ENCODE results near the gene GCAT. TPM values are rescaled to one million over a fixed set of nuclear protein-coding genes. Genes with fewer than 3 reads are reported as not detected.
A peak's percentile ranks its signal among the peaks of the same experiment; 100 is the strongest.

Gene GCAT
- total and polyA plus RNA-seq, 3 donors from 2014 or later, result 21.4 to 40.6 (median 36.7) TPM

DNA sequence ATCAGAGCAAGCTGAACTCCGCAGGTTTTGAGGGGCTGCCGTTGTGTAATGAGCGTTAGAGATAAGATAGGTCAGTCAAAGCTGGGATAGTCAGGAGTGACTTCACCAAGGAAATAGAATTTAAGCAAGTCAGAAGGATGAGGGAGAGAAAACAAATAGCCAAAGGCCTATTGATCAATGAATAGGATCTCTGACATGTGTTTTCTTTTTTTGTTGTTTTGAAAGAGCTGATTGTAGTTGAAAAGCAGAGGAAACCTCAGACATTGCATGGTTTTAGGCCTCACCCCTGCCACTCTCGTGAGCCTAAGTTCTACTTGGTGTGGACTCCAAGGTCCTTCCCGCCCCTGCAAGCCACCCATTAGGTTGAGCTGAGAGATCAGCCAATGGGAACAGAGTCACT lies 44.7 kb downstream of the GCAT start:
- no peak for DNase-seq
- Histone ChIP-seq H3K27ac (no peak overlapping the region), H3K27me3 (no peaks in the 10 kb centered on the region), H3K36me3 (ENCODE audit: low read depth, missing control alignments) (no peaks in the 10 kb centered on the region), H3K4me1 (peaks cover 18% of the 10 kb centered on the region), H3K9me3 (no peaks in the 10 kb centered on the region), H3K4me3 (no peak overlapping the region)
- TF ChIP-seq, protein P1, sequence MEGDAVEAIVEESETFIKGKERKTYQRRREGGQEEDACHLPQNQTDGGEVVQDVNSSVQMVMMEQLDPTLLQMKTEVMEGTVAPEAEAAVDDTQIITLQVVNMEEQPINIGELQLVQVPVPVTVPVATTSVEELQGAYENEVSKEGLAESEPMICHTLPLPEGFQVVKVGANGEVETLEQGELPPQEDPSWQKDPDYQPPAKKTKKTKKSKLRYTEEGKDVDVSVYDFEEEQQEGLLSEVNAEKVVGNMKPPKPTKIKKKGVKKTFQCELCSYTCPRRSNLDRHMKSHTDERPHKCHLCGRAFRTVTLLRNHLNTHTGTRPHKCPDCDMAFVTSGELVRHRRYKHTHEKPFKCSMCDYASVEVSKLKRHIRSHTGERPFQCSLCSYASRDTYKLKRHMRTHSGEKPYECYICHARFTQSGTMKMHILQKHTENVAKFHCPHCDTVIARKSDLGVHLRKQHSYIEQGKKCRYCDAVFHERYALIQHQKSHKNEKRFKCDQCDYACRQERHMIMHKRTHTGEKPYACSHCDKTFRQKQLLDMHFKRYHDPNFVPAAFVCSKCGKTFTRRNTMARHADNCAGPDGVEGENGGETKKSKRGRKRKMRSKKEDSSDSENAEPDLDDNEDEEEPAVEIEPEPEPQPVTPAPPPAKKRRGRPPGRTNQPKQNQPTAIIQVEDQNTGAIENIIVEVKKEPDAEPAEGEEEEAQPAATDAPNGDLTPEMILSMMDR (IDR thresholded peaks at IDR 0.05), result no peak
- no peak for TF ChIP-seq POLR2A (IDR thresholded peaks at IDR 0.05)
- intact Hi-C loops (cut with DNase I; ENCODE audit: low total_unique reads), result no loop called here
- WGBS, 2 donors, result 73 to 86% methylated on average over 5 of the region's 5 CpGs

DNA sequence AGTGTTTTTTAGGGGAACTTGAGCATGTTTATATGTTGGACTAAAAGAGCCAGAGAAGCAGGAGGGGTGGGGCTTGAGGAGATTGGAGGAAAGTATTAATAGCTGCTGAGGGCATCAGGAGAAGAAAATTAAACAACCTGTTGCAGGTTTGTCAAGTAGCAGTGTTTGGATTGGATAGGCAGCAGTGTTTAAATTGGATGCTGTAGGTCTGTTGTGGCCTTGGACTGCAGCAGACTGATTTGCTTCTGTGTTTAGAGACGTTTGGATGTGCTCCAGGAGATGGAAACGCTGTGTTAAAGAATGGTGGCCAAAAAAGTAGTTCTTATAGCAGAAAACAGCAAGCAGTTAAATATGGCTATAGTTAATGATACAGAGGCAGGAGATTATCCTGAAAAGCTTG lies 47.2 kb downstream of the GCAT start:
- peak overlapping the region in 1 of 2 donors; percentile 5 for H3K27ac ChIP-seq

DNA sequence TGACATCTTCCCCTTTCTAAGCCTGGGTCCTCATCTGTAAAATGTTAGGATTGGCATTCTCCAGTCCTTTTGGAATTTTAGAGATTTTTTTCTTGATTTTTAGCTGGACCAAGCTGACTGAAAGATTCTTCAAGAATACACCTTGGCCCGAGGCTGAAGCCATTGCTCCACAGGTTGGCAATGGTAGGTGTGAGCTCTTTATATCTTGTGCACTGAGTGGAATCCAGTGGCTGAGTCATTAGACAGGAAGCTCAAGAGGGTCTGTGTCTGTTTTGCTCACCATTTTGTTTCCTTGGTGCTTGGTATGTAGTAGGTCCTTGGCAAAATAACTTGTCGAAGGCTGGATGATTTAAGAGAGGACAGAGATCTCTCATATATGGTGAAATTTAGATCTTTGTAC lies 47.7 kb downstream of the GCAT start:
- Histone ChIP-seq H3K27me3 (no peaks in the 10 kb centered on the region), H3K4me1 (peaks cover 5% of the 10 kb centered on the region), H3K27ac (peak overlapping the region in 1 of 2 donors; percentile 5), H3K9me3 (no peaks in the 10 kb centered on the region), H3K36me3 (ENCODE audit: low read depth, missing control alignments) (no peaks in the 10 kb centered on the region), H3K4me3 (no peak overlapping the region)
- TF ChIP-seq, protein P1 (IDR thresholded peaks at IDR 0.05), result no peak
- no peak for TF ChIP-seq POLR2A (IDR thresholded peaks at IDR 0.05)
- intact Hi-C loops (cut with DNase I; ENCODE audit: low total_unique reads), result no loop called here
- no peak for DNase-seq
- 92 to 98% methylated on average over 2 of the region's 2 CpGs for WGBS, 2 donors

More for the DNA sequence above, 47.2 kb downstream of the GCAT start:
- Histone ChIP-seq H3K9me3 (no peaks in the 10 kb centered on the region), H3K4me3 (no peak overlapping the region), H3K27me3 (no peaks in the 10 kb centered on the region), H3K36me3 (ENCODE audit: low read depth, missing control alignments) (no peaks in the 10 kb centered on the region), H3K4me1 (peaks cover 10% of the 10 kb centered on the region)
- TF ChIP-seq, protein P1 (IDR thresholded peaks at IDR 0.05), result no peak
- TF ChIP-seq POLR2A (IDR thresholded peaks at IDR 0.05), result no peak
- intact Hi-C loops (cut with DNase I; ENCODE audit: low total_unique reads), result no loop called here
- WGBS, 2 donors, result 27 to 41% methylated on average over 2 of the region's 2 CpGs
- DNase-seq, result no peak

DNA sequence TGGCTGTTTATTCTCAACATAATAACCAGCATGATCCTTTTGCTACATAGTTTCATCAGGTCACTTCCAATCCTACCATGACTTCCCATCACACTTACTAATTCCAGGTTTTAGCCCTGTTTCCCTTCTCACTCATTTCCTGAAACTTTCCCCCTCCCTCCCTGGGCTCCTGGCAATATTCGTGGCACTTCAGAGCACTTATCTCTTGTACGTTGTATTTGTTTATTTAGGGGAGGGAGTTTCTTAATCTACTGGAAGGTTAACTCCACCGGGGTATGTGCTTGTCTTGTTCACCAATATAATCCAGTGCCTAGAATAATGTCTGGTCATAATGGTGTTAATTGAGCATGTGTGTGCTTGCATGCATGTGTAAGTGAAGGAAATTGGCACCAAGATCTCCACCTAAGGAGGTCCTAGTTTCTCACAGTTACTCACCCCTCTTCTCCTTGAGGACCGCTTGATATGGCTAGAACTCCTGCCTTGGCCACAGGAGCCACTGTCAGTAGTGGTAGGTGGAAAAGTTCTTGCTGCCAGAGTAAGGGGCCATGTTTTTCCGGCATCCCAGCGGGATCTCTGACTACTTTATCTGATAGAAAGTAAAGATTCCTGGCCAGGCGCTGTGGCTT lies 53.2 kb downstream of the GCAT start:
- Histone ChIP-seq H3K36me3 (ENCODE audit: low read depth, missing control alignments) (no peaks in the 10 kb centered on the region), H3K9me3 (no peaks in the 10 kb centered on the region), H3K4me3 (no peak overlapping the region), H3K27me3 (no peaks in the 10 kb centered on the region), H3K27ac (no peak overlapping the region), H3K4me1 (peaks cover 14% of the 10 kb centered on the region)
- TF ChIP-seq, protein P1 (IDR thresholded peaks at IDR 0.05), result no peak
- TF ChIP-seq POLR2A (IDR thresholded peaks at IDR 0.05), result no peak
- DNase-seq, result no peak
- intact Hi-C loops (cut with DNase I; ENCODE audit: low total_unique reads), result no loop called here
- 63 to 65% methylated on average over 7 of the region's 7 CpGs for WGBS, 2 donors

All from testis (tissue), 3 donors.